ENCODE results near the gene CSNK2A1. TPM values are rescaled to one million over a fixed set of nuclear protein-coding genes. Genes with fewer than 3 reads are reported as not detected.

Gene CSNK2A1
- total and polyA plus RNA-seq, 2 of the 8 experiments (the other 6 are each of a cell fraction or from before 2014, with no cell fraction given): 117 to 260 TPM

GRCh38 chr20:568673-569415, 25.3 kb upstream of the CSNK2A1 start:
- H3K9ac ChIP-seq (replicated peaks in 1 of 4; ENCODE audit: extremely low read depth in 1 of 4, low read depth in 3 of 4, low read length in 3 of 4): no peak overlapping the region
- no peaks in the 10 kb centered on the region for H3K79me2 ChIP-seq (ENCODE audit: control insufficient read depth in 1 of 2, insufficient read depth in 2 of 2, low read length in 2 of 2)
- WGBS, 2 experiments (ENCODE audit: extremely low coverage in 1 of 2, insufficient coverage in 1 of 2, insufficient read length in 1 of 2, insufficient replicate concordance in 2 of 2, low coverage in 1 of 2, low lambda C conversion rate in 2 of 2, missing lambda C conversion rate in 1 of 2): 86% methylated on average over 14 of the region's 14 CpGs; no CpG with 5 or more reads in 1 of the 2 experiments
- H3K56ac ChIP-seq (replicated peaks; ENCODE audit: insufficient read length, low read depth, low read length): no peak overlapping the region
- H3K79me1 ChIP-seq (ENCODE audit: low read depth, low read length): no peaks in the 10 kb centered on the region
- TF ChIP-seq, protein P1, sequence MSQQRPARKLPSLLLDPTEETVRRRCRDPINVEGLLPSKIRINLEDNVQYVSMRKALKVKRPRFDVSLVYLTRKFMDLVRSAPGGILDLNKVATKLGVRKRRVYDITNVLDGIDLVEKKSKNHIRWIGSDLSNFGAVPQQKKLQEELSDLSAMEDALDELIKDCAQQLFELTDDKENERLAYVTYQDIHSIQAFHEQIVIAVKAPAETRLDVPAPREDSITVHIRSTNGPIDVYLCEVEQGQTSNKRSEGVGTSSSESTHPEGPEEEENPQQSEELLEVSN (IDR thresholded peaks at IDR 0.05): no peak
- TF ChIP-seq KDM1A (IDR thresholded peaks at IDR 0.05; ENCODE audit: borderline replicate concordance, low read length): 0 out of 2 replicates have a peak, but pooled peaks have one; percentile 11
- no peak overlapping the region for H4K8ac ChIP-seq (ENCODE audit: extremely low read depth, insufficient read depth, low read length)
- no peak overlapping the region for H2BK120ac ChIP-seq (replicated peaks; ENCODE audit: low read depth, low read length)
- no peaks in the 10 kb centered on the region for H3K23me2 ChIP-seq (ENCODE audit: low read depth, low read length)
- H3K18ac ChIP-seq (ENCODE audit: extremely low read depth, low read length): no peak overlapping the region
- H2AK5ac ChIP-seq (ENCODE audit: low read depth, low read length): no peak overlapping the region
- H3K4me2 ChIP-seq (ENCODE audit: insufficient read depth in 1 of 2, low read depth in 2 of 2, low read length in 2 of 2): peak overlapping the region in 1 of 2 experiments; percentile 16; a peak in 1 of 4 replicates
- H2AFZ ChIP-seq (ENCODE audit: low read length): 0 out of 2 replicates have a peak overlapping the region, but pooled peaks have one; percentile 9
- no peak overlapping the region for H3K14ac ChIP-seq (ENCODE audit: insufficient read length)
- H2BK12ac ChIP-seq (ENCODE audit: low read depth, low read length): peak overlapping the region; percentile 71; the same call in 1 of the 2 replicates
- H3K9me3 ChIP-seq (ENCODE audit: insufficient read depth in 2 of 2, low read depth in 1 of 2, low read length in 1 of 2): no peaks in the 10 kb centered on the region
- no peak overlapping the region for H3K4ac ChIP-seq (replicated peaks; ENCODE audit: insufficient read length, low read depth, low read length)
- H3K36me3 ChIP-seq (ENCODE audit: control insufficient read depth in 2 of 4, insufficient read depth in 4 of 4, low read length in 3 of 4): no peaks in the 10 kb centered on the region
- DNase-seq (ENCODE audit: low read depth in 1 of 2, low spot score in 2 of 2) (no peak), FAIRE-seq (no peak)
- no peaks in the 10 kb centered on the region for H4K20me1 ChIP-seq (replicated peaks in 1 of 2; ENCODE audit: control insufficient read depth in 1 of 2, insufficient read depth in 2 of 2, low read length in 2 of 2)
- no peak overlapping the region for H4K5ac ChIP-seq (ENCODE audit: insufficient read length, low read depth, low read length)
- H3K27me3 ChIP-seq (replicated peaks in 1 of 4; ENCODE audit: control insufficient read depth in 3 of 4, extremely low read depth in 1 of 4, insufficient read depth in 3 of 4, low read length in 3 of 4): peaks cover 0 to 11% (median 3%) of the 10 kb centered on the region in 4 experiments; a peak in 5 of 7 replicates
- peak overlapping the region; percentile 19; the same call in 1 of the 2 replicates for H2BK5ac ChIP-seq (ENCODE audit: low read depth, low read length)
- ChIA-PET CTCF (ENCODE audit: partially characterized antibody) (interaction anchor here (0.5 to 2.1 kb wide), 9 partner anchors 9 to 171 kb away, joined by 3 to 15 read pairs (median 6); no protein-coding TSS in a partner anchor), POLR2A (ENCODE audit: partially characterized antibody) (interaction anchor here (1.0 kb wide), 1 partner anchor 25 kb away, joined by 6 read pairs; the partner anchor contains the start of gene CSNK2A1)
- peaks cover 3 to 22% (median 13%) of the 10 kb centered on the region in 4 experiments for H3K4me1 ChIP-seq (replicated peaks in 1 of 4; ENCODE audit: control insufficient read depth in 3 of 4, insufficient read depth in 4 of 4, low read length in 3 of 4)
- no peak overlapping the region for H3K23ac ChIP-seq (ENCODE audit: insufficient read length)
- 0 out of 2 replicates have a peak overlapping the region, but pooled peaks have one; percentile 21 for H2BK20ac ChIP-seq (ENCODE audit: low read length)
- H2BK15ac ChIP-seq (ENCODE audit: low read length): no peak overlapping the region
- no peak overlapping the region for H4K91ac ChIP-seq (replicated peaks; ENCODE audit: insufficient read length, low read length)
- no peak overlapping the region for H3K27ac ChIP-seq (ENCODE audit: low read depth, low read length)
- no peak overlapping the region for H3K4me3 ChIP-seq (ENCODE audit: extremely low read depth in 1 of 4, insufficient read depth in 2 of 4, low read depth in 3 of 4, low read length in 4 of 4)

Measured in H1 (cell line).